GM21619 (cell line): ENCODE results near the gene NMNAT3.
"Not testable (repeated sequence)": the region's sequence is repeated elsewhere in the genome, so short reads cannot be mapped to it uniquely, and the experiment has no call there.

Experiments
- ATAC-seq: cut with Tn5 transposase; IDR thresholded peaks from one replicate; pipeline ENCODE4 v1.9.1; 2021; ENCODE audit not compliant: unreplicated experiment

NMNAT3 gene

DNA sequence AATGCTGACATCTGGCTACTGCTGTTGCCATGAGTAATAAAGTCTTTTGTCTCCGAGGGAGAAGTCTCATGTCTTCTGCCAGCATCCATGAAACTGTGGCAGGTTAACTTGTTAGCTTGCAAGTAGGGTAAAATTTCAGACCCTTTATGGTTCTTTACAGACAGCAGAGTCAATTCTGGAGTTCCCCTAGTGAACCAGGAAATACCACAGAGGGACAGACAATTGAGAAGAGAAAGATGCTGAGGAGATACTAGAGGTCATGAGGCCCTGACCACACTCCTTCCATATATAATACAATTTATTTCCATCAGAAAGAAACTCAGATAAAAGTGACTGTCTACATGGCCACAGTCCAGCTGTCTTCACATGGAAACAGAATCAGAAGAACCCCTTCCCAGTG, 38.1 kb downstream of the NMNAT3 start:
- no peak for ATAC-seq

DNA sequence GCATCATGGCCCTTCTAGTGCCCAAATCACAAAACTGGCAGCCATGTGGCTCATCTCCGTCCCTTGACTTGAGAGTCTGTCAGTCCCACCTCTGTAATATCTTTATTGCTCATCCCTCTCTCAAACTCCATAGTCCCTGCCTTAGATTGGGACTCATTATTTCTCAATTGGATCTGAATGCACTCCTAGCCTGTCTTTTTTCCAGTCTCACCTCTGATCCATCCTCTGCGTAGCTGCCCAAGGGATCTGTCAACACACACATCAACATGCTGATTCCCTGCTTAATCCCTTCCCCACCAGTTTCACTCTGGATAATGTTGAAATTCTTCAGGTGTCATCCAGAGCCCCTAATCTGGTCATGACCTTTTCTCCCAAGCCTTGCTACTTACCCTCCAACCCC, 39.3 kb downstream of the NMNAT3 start:
- no peak for ATAC-seq

DNA sequence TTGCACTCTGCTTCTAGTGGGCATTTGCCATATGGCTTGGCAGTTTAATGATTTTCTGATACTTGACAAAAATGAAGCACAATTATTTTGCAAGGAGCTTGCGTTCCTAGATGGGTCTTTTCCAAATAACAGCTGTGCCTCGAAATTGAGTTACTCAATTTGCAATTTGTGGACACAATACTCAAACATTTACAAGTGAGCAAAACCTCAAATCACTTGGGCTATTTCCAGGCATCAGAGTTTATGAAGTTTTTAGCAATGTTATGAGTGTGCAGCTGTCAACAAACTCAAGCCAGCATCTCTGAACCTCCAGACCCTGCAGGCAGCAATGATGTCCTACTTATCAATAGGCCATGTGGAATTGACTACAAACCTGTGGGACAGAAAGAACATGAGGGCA, 41.3 kb downstream of the NMNAT3 start:
- no peak for ATAC-seq

DNA sequence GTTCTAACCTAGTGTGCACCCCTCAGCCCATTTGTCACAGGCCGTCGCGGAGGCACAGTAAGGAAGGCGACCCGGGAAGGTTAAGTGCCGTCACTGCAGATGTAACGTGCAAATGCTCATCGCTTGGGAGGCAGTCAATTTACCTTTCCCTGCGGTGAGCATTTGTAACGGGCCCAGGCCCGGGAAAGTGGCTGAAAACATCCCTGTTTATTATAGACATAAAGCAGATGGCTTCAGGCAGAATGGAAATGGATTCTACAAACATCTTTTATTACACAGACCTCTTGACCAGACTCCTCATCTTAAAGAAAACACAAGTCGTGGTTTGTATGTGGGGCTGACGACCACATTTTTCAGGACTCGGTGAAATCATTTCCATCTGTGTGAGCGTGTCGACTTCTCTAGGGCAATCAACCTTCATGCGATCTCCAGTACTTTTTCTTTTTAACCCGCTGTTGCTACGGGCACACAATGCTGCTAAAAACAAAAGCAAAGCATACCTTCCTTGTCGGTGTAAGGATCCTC, 43.6 kb downstream of the NMNAT3 start:
- ATAC-seq = no peak

DNA sequence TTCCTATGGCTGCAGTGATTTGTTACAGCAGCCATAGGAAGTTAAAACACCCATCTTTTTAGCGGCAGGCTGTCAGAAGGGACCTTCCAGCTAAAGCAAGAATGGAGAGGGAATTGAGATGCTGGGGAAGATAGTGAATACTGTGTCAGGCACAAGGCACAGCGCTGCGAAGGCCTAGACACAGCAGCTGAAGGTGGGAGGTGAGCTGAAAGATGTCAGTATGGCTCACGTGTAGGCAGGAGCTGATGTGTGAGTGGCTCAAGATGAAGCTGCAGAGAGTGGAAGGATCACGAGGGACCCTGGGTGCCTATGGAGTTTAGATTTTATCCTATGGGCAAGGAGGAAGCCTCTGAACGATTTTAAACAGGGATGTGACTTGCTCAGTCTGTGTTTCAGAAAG, 44.3 kb downstream of the NMNAT3 start:
- no peak for ATAC-seq

DNA sequence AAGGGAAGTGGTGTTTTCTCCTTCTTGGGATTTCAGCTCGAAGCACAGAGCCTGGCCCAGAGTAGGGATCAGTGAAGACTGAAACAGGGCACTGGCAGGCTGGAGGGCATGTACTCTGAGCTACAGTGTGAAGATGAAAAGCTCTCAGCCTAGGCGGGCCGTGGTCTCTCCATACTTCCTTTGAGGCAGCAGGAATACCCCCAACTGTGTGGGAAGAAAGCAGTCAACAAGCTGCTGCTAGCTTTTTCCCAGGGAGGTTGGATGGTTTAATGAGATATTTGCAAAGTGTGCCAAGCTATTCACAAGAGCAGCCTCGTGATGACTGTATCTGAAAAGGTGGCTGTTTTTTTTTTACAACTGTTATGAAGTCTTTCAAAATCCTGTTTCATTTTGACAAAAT, 47.2 kb downstream of the NMNAT3 start:
- ATAC-seq = no peak

DNA sequence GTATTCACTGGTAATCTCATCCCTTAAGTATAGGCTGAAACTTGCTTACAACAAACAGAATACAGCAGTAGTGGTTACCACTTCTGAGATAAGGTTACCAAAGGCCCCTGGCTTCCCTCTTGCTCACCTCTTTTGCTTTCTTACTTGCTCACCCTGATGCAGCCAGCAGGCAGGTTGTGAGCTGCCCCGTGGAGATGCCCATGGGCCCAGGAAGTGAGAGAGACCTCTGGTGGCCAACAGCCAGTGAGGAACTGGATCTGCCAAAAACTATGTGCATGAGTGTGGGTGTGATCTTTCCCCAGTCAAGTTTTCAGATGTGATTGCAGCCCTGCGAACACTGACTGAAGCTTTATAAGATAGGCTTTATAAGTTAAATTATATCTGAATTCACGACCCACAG, 48.7 kb downstream of the NMNAT3 start:
- ATAC-seq = peak; percentile 92

DNA sequence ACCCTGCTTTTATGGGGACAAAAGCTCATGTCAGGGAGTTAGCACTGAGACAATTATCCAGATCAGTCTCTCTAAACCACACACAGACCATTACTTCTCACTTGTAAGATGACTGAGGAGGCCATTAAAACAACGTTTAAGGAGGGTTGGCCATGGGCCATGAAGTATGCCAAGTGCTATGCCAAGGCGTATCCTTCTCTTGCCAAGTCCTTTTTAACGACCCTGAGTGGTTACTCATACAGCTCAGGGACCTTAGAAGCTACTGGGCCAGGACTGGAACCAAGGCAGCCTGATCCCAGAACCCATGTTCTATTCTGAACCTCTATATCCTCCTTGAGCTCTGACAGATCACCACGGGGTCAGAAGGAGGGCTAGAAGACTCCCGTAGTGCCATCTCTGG, 50.0 kb downstream of the NMNAT3 start:
- no peak for ATAC-seq

DNA sequence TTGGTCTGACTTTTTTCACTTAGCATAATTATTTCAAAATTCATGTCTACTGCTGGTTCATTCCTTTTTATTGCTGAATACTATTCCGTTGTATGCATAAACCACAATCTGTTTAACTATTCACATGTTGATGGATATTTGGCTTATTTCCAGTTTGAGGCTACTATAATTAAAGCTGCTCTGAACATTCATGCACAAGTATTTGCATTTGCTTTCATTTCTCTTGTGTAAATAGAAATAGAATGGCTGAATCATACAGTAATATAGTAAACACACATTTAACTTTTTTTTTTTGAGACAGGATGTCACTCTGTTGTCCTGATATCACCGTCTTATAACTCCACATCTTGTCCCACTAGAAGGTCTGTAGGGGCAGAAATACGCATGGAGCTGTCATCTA, 57.3 kb downstream of the NMNAT3 start:
- no peak for ATAC-seq

DNA sequence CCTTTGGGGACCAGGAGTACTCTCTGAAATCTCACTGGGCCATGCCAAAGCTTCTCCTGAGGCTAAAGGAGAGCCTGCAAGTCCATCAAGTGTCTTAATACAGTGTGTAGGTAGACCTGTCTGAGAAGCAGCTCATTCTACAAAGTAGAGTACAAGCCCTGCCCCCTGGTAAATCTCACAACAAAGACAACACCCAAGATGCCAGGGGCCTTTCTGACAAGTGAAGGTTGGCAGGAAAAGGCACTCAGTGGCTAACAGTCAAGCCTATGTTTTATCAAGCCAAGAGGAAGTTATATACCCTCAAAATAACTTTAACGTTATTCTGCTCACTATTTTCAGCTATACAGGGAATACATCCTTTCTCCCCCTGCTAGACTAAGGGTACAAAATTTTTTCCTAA, 58.3 kb downstream of the NMNAT3 start:
- ATAC-seq = no peak

DNA sequence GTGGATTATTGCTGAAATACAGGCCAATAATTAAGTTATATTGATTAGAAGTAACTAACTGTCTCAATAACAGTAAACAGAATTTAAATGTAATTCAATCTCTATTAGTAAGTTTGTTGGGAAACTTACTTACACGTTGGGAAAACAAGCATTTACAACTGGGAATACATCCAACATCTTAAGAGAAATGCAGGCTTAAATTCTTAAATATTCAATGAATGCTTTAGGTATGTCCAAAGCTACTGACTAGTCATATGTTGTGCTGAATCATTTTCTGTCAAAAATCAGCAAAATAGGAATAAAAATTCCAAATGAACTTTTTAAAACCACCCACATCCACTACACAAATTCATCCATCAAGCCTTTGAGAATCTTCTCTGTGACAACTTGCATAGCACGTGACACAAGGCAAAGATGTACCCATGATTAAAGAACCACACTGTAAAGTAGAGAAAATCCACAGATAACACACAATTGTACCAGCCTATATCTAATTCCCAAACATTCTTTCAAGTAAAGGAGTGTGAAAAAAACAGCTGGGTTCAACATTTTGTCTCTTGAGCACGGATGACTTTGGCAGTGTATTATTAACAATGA, 60.0 kb downstream of the NMNAT3 start:
- ATAC-seq = no peak

DNA sequence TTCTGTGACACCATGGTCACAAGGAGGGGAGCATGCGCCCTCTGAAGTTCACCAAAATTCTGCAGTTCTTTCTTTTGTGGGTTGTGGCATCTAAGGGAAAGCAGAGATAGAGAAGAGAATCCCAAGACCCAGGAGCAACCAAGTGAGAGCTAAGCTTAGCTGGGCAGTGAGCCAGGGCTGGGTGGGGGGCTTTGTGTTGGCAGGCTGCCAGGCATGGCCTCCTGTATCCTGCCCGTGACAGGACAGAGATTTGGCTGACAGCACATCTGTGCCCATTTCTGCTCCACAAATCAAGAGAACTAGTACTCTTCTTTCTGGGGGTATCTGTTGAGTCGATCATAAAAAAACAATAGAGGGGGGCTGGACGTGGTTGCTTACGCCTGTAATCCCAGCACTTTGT, 66.2 kb downstream of the NMNAT3 start:
- ATAC-seq = no peak

DNA sequence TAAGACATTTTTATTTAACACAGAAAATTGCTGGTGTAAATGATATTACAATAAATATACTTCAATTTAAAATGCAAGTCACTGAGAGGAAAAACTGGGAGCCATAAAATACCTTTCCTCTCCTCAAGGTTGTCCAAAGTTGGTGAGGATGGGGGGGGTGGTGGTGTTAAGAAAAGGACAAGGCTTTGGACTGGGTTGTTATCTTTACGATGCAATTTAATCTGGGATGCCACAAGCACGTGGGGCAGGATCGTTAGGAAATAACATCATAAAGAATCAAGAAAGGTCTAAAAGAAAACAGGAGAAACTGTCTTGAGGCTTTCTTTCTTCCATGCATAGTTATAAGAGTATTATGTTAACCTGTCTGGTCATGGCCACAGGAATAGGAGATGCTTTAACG, 66.9 kb downstream of the NMNAT3 start:
- no peak for ATAC-seq

DNA sequence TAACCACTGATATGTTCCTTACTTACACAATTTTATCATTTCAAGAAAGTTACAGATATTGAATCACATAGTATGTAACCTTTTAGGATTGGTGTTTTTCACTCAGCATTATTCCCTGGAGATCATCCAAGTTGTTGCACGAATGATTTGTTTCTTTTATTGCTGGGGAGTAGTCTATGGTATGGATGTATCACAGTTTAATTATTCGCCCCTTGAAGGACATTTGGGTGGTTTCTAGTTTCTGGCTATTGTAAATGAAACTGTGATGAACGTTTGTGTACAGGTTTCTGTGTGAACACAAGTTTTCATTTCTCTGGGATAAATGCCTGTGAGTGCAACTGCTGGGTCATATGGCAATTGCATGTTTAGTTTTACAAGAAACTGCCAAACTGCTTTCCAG, 68.8 kb downstream of the NMNAT3 start:
- ATAC-seq = no peak

DNA sequence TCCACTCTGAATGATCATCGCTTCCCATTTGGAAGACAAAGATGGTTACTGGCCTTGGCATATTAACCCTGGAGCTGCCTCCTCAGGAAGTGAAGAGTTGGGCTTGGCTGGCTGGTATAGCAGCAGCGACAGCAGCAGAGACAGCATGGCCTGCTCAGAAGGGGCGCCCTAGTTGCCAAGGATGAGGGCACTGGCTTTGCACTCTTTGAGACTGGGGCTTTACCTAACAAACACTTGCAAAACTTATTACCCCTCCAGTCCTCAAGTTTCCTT, 69.7 kb downstream of the NMNAT3 start:
- ATAC-seq = no peak

DNA sequence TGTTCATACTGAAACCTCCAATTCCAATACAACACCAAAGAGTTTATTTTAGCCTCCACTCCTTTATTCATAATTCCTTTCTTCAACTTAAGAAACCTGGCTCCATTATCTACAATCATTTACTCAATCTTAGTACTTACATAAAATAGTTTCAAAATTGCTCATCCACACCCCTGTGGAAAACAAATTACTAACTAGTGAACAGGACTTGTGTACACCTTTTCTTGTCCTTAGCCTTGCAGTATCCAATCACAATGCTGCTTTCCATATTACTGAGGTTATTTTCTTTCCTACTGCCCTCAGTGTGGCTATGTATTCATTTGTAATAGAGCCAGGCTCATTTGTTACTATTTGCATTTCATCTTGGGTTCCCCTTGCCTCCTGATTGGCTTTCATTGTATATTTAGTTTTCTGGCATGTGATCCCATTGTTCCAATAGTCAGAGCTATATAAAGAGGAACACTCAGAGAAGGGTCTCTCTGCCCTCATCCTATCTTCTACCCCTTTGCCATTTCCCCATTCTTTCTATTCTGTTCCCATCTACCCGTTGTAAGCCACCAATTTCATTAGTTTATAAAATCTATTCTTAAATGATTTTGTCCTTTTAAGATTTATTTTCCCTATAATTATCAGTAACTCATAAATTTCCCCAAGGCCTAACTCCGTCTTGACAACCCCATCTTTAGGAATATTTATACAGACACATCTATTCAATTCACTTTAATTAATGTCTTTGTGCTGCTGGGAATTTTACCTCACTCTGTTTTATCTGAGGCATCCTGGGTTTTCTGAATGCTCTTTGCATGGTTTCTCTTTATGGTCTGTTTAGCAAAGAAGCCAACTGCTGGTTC, 70.3 kb downstream of the NMNAT3 start:
- ATAC-seq = no peak

DNA sequence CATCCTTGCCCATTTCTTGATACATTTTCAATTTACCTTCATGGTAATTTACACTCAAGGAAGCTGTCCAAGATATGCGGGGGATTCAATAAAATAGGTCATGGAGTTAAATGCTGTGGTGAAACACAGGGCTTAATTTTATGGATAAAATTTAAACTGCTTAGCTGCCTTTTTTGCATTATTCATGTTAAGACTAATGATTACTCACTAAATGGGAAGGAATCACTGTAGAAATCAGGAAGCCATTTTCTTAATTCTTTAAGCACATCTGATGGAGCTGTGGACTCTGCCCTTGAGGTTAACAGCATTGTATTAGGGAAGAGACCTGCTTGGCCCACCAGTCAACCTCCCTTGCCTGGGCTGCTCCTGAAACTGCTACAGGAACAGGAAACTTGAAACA, 75.8 kb downstream of the NMNAT3 start:
- no peak for ATAC-seq

DNA sequence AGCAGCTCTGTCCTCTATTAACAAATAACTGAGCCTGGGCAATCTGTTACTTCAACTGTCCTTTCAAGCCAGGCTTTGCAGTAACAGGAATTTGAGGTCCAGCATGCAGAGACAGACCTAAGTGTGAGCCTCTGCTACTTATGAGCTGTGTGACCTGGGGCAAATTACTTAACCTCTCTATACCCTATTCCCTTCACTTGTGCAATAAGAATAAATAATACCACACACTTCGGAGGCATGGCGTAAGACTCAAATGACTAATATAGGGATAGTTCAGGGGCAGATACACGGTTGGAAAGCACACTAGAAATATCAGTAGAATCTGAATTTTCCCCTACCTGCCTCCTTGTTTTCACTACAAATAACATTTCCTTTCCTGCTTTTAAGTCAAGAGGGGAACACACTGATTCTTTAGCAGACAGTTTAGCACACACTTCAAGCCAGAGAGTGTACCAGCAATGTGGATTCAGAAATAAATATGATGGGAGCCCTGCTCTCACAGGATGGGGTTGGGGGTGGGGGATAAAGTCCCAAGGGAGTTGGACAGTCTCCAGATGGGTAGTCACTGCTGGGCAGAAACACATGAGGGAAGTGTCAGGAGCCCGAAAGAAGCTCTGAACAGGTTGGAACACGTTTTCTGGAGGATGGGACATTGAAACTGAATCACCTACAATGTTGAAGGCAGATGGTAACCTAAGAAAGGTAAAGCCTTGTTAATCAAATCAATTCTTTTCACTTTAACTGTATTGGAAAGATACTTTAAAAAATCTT, 76.4 kb downstream of the NMNAT3 start:
- no peak for ATAC-seq

DNA sequence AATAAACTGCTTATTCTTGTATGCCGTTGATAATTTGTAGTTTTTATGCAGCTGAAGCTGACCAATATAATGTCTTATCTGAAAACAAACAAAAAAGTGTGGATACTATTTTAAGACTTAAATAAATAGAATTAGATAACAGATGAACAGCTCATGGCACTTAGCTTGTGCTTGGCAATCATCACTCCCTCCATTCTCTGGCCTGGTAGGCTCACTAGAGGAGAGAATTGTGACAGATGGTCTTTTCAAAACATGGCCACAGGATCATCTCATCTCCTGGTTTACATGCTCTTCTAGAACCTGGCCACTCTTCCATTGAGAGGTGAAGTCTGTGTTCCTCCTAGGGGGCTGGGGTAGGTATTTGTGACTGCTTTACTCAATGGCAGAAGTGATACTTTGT, 79.8 kb downstream of the NMNAT3 start:
- ATAC-seq = no peak

DNA sequence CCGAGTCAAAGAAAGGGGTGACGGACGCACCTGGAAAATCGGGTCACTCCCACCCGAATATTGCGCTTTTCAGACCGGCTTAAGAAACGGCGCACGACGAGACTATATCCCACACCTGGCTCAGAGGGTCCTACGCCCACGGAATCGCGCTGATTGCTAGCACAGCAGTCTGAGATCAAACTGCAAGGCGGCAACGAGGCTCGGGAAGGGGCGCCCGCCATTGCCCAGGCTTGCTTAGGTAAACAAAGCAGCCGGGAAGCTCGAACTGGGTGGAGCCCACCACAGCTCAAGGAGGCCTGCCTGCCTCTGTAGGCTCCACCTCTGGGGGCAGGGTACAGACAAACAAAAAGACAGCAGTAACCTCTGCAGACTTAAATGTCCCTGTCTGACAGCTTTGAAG, 86.6 kb downstream of the NMNAT3 start:
- ATAC-seq = not testable (repeated sequence)

DNA sequence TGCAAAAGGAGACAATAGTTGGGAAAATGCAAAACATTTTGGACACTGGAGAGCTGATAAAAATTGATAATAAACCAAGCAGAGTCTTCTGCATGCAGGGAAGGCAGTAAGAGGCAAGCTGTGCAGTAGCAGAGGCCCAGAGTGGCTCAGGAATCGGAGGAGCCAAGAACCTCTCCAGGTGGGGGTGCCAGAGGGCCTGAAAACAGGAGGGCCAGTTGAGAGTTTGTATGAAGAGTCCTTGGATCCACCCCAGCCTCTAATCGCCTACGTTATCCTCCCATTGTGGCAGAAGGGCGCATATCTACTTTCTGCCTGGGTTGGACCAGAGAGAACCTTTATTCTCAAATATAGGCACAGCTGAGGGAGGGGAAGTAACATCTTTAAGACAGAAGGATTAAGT, 89.3 kb downstream of the NMNAT3 start:
- ATAC-seq = no peak

DNA sequence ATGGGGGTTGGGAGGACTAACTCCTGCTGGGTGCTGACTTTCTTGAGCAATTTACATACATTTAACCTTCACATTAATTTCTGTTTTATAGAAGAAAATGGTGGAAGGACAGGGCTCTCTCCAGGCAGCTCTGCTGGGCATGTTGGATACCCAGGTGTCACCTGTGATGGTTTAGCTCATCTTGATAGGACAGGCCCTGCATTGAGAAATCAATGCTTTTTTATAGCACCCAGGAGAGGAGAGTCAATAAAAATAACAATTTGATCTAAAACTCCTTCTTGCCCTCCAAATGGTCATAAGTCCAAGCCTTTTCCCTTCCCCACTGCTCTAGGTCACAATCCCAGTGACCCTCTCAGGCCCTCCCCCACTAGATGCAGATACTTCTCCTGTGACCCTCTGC, 90.0 kb downstream of the NMNAT3 start:
- no peak for ATAC-seq
